Tongue (tissue), 3 donors: Measurements from ENCODE around the gene DYNLT1. TPM values are rescaled to one million over a fixed set of nuclear protein-coding genes. Genes with fewer than 3 reads are reported as not detected.

Experiments
- DNase-seq: peaks from one replicate; pipeline ENCODE4 v3.0.0-alpha.2; 2015
- small RNA-seq: library from RNA; depleted of rRNA; stranded (forward); fragments of <200 nt; gene quantifications from one replicate; pipeline ENCODE3, GENCODE V24; 2014; ENCODE audit warnings: low replicate concordance
- total RNA-seq: library from RNA; depleted of rRNA; stranded (reverse); fragments of >200 nt; gene quantifications from one replicate; pipeline ENCODE4 v1.2.3, GENCODE V29; 2014

The DYNLT1 gene
- total RNA-seq, 1 donor from 2014 or later, result 47.3 TPM

- DNase-seq, result no peak
Observed at GRCh38 chr6:158596861-158597260, 47.7 kb downstream of the DYNLT1 start.

- no peak for DNase-seq
Observed at GRCh38 chr6:158595223-158595622, 49.3 kb downstream of the DYNLT1 start.

GRCh38 chr6:158593670-158594069 is 50.9 kb downstream of the DYNLT1 start:
- no peak for DNase-seq

- no peak for DNase-seq
Observed at GRCh38 chr6:158591810-158592209, 52.7 kb downstream of the DYNLT1 start.

- DNase-seq, result peak; percentile 38
Observed at GRCh38 chr6:158591134-158591809, 53.3 kb downstream of the DYNLT1 start.

GRCh38 chr6:158589366-158589765 is 55.2 kb downstream of the DYNLT1 start:
- DNase-seq, result no peak

GRCh38 chr6:158586652-158587051 is 57.9 kb downstream of the DYNLT1 start:
- no peak for DNase-seq

Small RNA genes within 50 kb of the gene (small RNA-seq; reads per million reads assigned to genes)
- gene MIR7161, result not detected

Other genes with a start within 250 kb of the DYNLT1 start
- gene TMEM181, start 84.7 kb downstream of the DYNLT1 start, total RNA-seq, result 26.3 TPM
- gene SYTL3, start 5.3 kb upstream of the DYNLT1 start, total RNA-seq, result 9.9 TPM
- 66.9 TPM for gene EZR, start 174.6 kb upstream of the DYNLT1 start, total RNA-seq